LNCaP clone FGC (cell line): ENCODE results near the gene PEX11B.

ENCODE experiments used
- DNase-seq: peaks from one replicate; pipeline ENCODE4 v3.0.0-alpha.2; 2011; ENCODE audit warnings: low read depth
- H3K4me3 ChIP-seq: 2 replicates; pipeline ENCODE4 v1.5.1; 2011; ENCODE audit warnings: mild to moderate bottlenecking, low read depth, low read length, control low read depth
- TF ChIP-seq, protein P1 (sequence below): IDR thresholded peaks from 2 replicates; pipeline ENCODE4 v1.5.1; 2012; ENCODE audit warnings: mild to moderate bottlenecking; ENCODE audit not compliant: control insufficient read depth, insufficient read depth; ENCODE audit errors: extremely low read depth

Gene PEX11B

DNA sequence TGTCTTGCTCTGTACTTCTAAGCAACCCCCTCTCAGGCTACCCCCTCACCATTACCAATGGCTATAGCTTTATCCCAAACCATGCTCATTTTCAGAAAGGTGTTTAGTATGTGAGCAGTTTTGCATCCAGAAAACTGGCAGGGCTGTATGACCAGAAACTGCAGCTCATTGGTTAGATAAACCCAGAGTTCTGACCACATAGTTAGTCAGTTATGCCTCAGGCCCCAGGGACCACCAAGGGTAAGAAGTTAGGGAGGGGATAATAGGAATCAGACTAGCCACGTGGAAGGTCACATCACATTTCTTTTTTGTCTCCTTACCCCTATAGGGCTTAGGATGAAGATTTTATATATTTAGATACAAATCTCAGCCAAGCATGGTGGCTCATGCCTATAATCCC lies 9.9 kb downstream of the PEX11B start:
- no peak overlapping the region for H3K4me3 ChIP-seq
- TF ChIP-seq, protein P1, sequence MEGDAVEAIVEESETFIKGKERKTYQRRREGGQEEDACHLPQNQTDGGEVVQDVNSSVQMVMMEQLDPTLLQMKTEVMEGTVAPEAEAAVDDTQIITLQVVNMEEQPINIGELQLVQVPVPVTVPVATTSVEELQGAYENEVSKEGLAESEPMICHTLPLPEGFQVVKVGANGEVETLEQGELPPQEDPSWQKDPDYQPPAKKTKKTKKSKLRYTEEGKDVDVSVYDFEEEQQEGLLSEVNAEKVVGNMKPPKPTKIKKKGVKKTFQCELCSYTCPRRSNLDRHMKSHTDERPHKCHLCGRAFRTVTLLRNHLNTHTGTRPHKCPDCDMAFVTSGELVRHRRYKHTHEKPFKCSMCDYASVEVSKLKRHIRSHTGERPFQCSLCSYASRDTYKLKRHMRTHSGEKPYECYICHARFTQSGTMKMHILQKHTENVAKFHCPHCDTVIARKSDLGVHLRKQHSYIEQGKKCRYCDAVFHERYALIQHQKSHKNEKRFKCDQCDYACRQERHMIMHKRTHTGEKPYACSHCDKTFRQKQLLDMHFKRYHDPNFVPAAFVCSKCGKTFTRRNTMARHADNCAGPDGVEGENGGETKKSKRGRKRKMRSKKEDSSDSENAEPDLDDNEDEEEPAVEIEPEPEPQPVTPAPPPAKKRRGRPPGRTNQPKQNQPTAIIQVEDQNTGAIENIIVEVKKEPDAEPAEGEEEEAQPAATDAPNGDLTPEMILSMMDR: no peak
- no peak for DNase-seq

DNA sequence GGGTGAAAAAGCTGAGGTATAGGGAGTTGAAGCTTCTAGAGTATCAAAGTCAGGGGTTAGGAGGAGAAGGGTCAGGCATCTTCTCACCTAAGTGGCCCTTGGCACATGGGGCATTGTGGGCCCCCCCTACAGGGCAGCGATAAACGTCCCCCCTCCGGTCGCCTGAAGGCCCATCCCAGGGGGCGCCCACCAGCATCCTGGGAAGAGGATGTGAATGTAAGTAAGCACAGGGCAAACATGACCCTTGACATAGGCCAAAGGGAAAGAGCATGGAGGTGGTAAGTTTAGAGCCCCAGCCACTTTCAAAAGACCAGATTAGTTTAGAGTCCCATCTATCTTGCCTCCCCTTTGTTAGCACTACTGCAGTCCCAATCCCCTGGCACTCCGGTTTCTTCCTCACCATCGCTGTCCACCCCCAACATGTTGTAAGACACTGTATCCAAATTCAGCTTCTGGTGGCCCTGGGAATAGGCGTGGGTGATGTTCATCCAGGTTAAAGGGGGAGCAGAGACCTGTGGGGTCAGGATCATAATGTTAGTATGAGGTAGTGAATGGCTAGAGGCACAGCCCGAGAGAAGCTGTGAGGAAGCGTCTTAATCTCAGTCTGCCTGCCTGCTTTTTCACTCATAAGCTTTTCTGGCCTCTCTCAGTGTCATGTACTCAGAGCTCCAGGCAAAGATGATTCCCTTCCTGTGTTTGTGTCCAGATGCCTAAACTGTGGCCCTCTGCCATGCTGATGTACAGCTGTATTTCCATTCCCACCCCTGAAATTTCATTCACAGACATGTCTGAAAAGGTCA lies 11.4 kb downstream of the PEX11B start:
- no peak for DNase-seq
- TF ChIP-seq, protein P1: no peak

DNA sequence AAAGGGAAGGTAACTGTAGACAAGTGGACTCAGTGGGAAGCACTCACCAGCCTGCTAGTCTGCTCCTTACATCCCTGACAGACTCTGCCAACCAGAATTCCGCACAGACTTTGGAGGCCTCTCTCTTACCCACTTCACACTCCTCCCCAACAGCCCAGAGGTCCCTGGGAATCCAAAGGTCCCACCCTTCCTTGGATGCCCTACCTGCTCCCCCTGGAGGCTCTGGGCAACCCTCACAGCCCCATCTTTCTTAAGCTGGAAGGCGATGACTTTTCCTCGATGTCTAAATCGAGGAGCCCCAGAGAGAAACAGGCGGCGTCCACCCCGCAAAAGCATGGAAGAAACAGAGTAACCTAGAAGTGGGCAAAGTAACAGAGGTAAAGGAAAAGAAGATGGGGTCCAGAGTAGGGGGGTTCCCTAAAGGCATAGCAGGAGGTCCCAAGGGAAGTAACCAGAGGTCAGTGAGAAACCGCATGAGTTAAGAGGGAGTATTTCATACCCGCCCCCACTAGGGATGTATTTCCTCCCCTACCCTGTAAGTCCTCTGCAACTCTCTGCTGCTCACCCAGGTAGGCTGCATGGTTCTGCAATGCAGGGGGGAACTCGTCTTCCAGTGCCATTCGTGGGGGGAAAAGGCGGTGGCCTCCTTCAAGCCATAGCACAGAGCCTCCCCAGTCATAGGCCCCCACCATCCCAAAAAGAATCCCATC lies 17.1 kb downstream of the PEX11B start:
- TF ChIP-seq, protein P1: no peak
- no peak overlapping the region for H3K4me3 ChIP-seq
- no peak for DNase-seq

More for the DNA sequence above, 11.4 kb downstream of the PEX11B start:
- H3K4me3 ChIP-seq: no peak overlapping the region

DNA sequence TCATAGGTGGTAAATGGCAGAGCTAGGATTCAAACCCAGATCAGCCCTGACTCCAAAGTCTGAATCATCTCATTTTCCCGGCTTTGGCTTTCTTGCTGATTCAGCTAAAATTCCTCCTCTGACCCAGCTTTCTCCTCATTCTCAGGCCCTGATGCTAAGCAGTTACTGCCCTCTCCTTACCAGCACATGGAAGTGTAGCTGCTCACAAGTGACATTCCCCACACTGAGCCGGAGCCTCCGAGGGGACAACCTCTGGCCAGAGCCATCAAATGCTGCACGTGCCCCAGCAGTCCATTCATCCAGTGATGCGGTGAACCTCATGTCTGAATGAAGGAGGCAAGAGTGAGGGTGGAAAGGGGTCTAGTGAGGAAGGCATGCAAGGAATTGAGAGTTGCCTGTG lies 19.8 kb downstream of the PEX11B start:
- no peak for DNase-seq
- TF ChIP-seq, protein P1: no peak
- no peak overlapping the region for H3K4me3 ChIP-seq

DNA sequence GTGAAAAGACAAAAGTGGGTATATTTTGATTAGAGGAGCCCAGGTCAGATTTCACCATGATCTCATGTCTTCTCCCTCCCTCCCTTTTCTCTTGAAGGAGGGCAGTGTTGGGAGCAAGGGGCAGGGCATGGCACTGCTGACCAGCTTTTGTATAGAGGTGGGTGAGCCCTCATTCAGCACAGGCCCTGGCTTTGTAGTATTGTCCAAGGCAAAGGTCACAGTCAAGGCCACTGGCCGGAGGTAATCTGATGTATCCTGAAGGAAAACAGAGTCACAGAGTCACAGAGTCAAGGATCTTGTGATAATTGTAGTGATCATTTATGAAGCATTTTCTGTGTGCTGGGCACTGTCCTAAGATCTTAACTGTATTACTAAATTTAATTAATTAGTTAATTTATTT lies 20.5 kb downstream of the PEX11B start:
- no peak overlapping the region for H3K4me3 ChIP-seq
- DNase-seq: no peak
- TF ChIP-seq, protein P1: no peak

DNA sequence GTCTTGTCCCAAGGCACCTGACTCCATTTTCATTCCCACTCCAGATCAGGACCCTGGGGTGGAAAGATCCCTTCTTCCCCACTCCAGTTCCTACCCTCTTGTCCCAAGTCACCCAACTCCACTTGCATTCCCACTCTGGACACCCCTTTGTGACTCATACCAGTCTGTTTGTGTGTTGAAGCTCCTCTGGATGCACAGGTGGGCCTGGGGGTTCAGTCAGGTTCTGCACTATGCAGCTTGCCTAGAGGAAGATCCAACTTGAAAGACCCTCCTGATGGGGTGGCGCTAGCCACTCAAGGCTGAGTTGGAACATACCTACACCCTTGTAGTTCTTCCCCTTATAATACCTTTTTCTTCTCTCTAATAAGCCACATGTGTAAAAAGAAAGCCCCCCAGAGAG lies 23.0 kb downstream of the PEX11B start:
- DNase-seq: no peak

More for the DNA sequence above, 23.0 kb downstream of the PEX11B start:
- TF ChIP-seq, protein P1: no peak
- no peak overlapping the region for H3K4me3 ChIP-seq
